Naive thymus-derived CD4-positive, alpha-beta T cell (primary cell): ENCODE data around the gene WFS1. TPM values are rescaled to one million over a fixed set of nuclear protein-coding genes. Genes with fewer than 3 reads are reported as not detected.

Source experiments
- ATAC-seq: fragments of 150-1000 bp; cut with Tn5 transposase; 2 replicates; pipeline ENCODE4 v1.10.0; 2021; ENCODE audit warnings: mild to moderate bottlenecking, moderate library complexity
- CTCF ChIA-PET: fragments of 350-600 bp; sonication (Branson Sonifier 250); formaldehyde crosslinking; loops from one replicate; lab custom pipeline; 2021; ENCODE audit warnings: antibody characterized with exemption; lab: Charles Lee
- POLR2A ChIA-PET: fragments of 350-600 bp; sonication (Branson Sonifier 250); formaldehyde crosslinking; loops from one replicate; lab custom pipeline; 2021; ENCODE audit warnings: antibody characterized with exemption, inconsistent platforms; lab: Charles Lee
- DNase-seq, 9 donors: peaks; one replicate each; pipeline versions ENCODE4 v3.0.0 to v3.0.0-alpha.2; 2020 to 2022; ENCODE audit warnings: mixed read lengths in 1 of 9
- H3K27ac ChIP-seq: one replicate; pipeline ENCODE4 v1.7.0; 2013; ENCODE audit warnings: mild to moderate bottlenecking, low read depth, low read length, moderate library complexity
- H3K27me3 ChIP-seq, 2 donors: one replicate each; pipeline ENCODE4 v1.7.0; 2013; ENCODE audit warnings: low read length in 2 of 2, mild to moderate bottlenecking in 2 of 2, moderate library complexity in 2 of 2; ENCODE audit not compliant: control insufficient read depth in 2 of 2, insufficient read depth in 2 of 2
- H3K36me3 ChIP-seq, 3 experiments: 1 replicate in 2 of 3; 2 replicates in 1 of 3; pipeline ENCODE4 v1.7.0; 2013; ENCODE audit warnings: low read length in 3 of 3, mild to moderate bottlenecking in 3 of 3, moderate library complexity in 1 of 3; ENCODE audit not compliant: insufficient read depth in 3 of 3, control insufficient read depth in 2 of 3
- H3K4me1 ChIP-seq, 2 donors: one replicate each; pipeline ENCODE4 v1.7.0; 2013; ENCODE audit warnings: low read length in 2 of 2, mild to moderate bottlenecking in 2 of 2, moderate library complexity in 1 of 2; ENCODE audit not compliant: control insufficient read depth in 2 of 2, insufficient read depth in 2 of 2
- H3K4me3 ChIP-seq: 2 replicates; pipeline ENCODE4 v1.7.0; 2013; ENCODE audit warnings: mild to moderate bottlenecking, low read length
- H3K9me3 ChIP-seq, 3 experiments: 1 replicate in 2 of 3; 2 replicates in 1 of 3; pipeline ENCODE4 v1.7.0; 2013; ENCODE audit warnings: low read length in 3 of 3; ENCODE audit not compliant: control insufficient read depth in 2 of 3
- H3K27ac Mint-ChIP-seq, 9 donors: one replicate each; pipeline ENCODE4 v1.8.0; 2020 to 2022; ENCODE audit warnings: mixed read lengths in 9 of 9, mild to moderate bottlenecking in 8 of 9, moderate library complexity in 5 of 9, inconsistent platforms in 2 of 9
- H3K27me3 Mint-ChIP-seq, 5 donors: one replicate each; pipeline ENCODE4 v1.8.0; 2021 to 2022; ENCODE audit warnings: mixed read lengths in 5 of 5, mild to moderate bottlenecking in 1 of 5
- H3K36me3 Mint-ChIP-seq, 5 donors: one replicate each; pipeline ENCODE4 v1.8.0; 2020 to 2022; ENCODE audit warnings: mixed read lengths in 5 of 5, mild to moderate bottlenecking in 3 of 5, inconsistent platforms in 1 of 5
- H3K4me1 Mint-ChIP-seq, 7 donors: one replicate each; pipeline ENCODE4 v1.8.0; 2020 to 2022; ENCODE audit warnings: mixed read lengths in 7 of 7, mild to moderate bottlenecking in 3 of 7, inconsistent platforms in 1 of 7
- H3K4me3 Mint-ChIP-seq, 10 donors: one replicate each; pipeline ENCODE4 v1.8.0; 2020 to 2022; ENCODE audit warnings: mild to moderate bottlenecking in 10 of 10, mixed read lengths in 10 of 10, moderate library complexity in 6 of 10, inconsistent platforms in 2 of 10
- H3K9me3 Mint-ChIP-seq, 11 donors: one replicate each; pipeline ENCODE4 v1.8.0; 2020 to 2022; ENCODE audit warnings: mixed read lengths in 11 of 11, mild to moderate bottlenecking in 4 of 11, inconsistent platforms in 1 of 11, moderate library complexity in 1 of 11
- intact Hi-C, 2 donors: fragments of 100-400 bp; cut with micrococcal nuclease; formaldehyde crosslinking; loops; one replicate each; pipeline ENCODE4 v1.15.1; 2023
- polyA plus RNA-seq, 2 donors: library from polyadenylated mRNA; unstranded; fragments of 300-500 nt; fragmentation: Illumina TruSeq; gene quantifications; one replicate each; pipeline ENCODE4 v1.2.3, GENCODE V29; 2021
- total RNA-seq, 6 experiments: library from RNA in 5 of 6; stranded (reverse) in 5 of 6; gene quantifications; 1 replicate in 5 of 6; 2 replicates in 1 of 6; pipeline ENCODE4 v1.2.3 and lab custom pipeline; 2021 to 2026

WFS1 gene
- total and polyA plus RNA-seq, 7 experiments from 2014 or later = 2.8 to 6.7 (median 4.4) TPM

DNA sequence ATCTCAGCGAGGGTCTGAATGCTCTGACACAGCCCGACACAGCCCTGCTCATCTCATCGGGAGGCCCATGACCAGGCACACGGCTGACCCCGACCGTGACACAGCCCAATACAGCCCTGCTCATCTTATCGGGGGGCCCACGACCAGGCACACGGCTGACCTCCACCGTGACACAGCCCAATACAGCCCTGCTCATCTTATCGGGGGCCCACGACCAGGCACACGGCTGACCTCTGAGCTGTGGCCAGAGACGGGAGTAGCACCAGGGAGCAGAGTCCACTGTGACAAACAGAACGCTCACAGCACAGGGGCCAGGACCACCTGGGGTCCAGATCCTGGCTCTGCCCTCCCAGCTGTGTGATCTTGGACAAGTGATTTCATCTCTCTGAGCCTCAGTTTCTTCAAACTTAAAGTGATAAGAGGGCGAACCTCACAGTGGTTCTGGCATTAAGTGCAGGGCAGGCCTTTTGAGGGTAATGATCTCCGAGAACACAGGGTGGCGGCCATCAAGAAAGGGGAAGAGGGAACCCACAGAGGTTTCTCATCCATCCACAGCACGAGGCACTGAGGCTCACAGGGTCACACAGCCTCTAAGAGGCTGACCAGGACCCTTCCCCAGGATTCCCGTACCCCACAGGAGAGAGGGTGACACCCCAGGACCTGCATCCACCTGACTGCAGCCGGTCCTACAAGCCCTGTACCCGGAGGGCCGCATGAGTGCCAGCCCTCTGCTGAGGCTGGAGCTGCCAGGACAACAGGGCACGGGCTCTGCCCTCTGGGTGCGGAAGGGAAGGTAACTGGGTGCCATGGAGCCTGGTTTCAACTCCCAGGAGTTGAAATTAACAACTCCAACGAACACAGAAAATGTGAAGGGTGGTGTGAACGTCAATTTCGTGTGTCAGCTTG is 60.1 kb downstream of the WFS1 start:
- Mint-ChIP-seq H3K4me1 (peaks cover 0 to 6% (median 0%) of the 10 kb centered on the region in 7 donors), H3K9me3 (peaks cover 0 to 23% (median 0%) of the 10 kb centered on the region in 11 donors), H3K27me3 (peaks cover 9 to 39% (median 24%) of the 10 kb centered on the region in 5 donors), H3K27ac (no peak overlapping the region), H3K4me3 (no peak overlapping the region), H3K36me3 (no peaks in the 10 kb centered on the region)
- ChIA-PET CTCF (interaction anchor here (0.6 to 8.9 kb wide), 4 partner anchors 12 to 1529 kb away, joined by 3 to 109 read pairs (median 3); no protein-coding TSS in a partner anchor), POLR2A (no interaction called here)
- no peak for ATAC-seq
- no peaks in the 10 kb centered on the region for H3K36me3 ChIP-seq
- DNase-seq = no peak
- H3K4me3 ChIP-seq = no peak overlapping the region
- intact Hi-C loops = loop anchor here (5.0 to 10.0 kb wide), 2 partner anchors 215 to 543 kb away; no protein-coding TSS in a partner anchor
- no peaks in the 10 kb centered on the region for H3K4me1 ChIP-seq
- peaks cover 0 to 11% (median 0%) of the 10 kb centered on the region in 3 experiments for H3K9me3 ChIP-seq
- peaks cover 0 to 3% of the 10 kb centered on the region in 2 donors for H3K27me3 ChIP-seq
- no peak overlapping the region for H3K27ac ChIP-seq

DNA sequence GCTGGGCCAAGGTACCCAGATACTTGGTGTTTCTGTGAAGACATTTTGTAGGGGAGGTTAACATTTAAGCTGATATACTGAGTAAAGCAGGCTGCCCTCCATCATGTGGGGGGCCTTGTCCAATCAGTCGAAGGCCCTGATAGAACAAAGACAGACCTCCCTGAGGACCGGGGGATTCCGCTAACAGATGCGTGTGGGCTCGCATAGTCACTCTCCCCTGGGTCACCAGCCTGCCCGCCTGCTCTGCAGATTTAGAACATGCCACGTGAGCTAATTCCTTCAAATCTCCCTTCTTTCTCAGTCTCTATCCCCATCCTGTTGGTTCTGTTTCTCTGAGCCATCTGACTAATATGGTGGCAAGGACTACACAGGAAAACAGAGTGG is 60.7 kb downstream of the WFS1 start:
- Histone ChIP-seq H3K9me3 (peaks cover 0 to 11% (median 0%) of the 10 kb centered on the region in 3 experiments), H3K4me3 (no peak overlapping the region), H3K27ac (no peak overlapping the region), H3K36me3 (no peaks in the 10 kb centered on the region), H3K4me1 (no peaks in the 10 kb centered on the region), H3K27me3 (peaks cover 0 to 3% of the 10 kb centered on the region in 2 donors)
- DNase-seq (no peak), ATAC-seq (no peak)
- peaks cover 11 to 45% (median 30%) of the 10 kb centered on the region in 5 donors for H3K27me3 Mint-ChIP-seq
- CTCF ChIA-PET = interaction anchor here (0.8 to 8.9 kb wide), 3 partner anchors 12 to 79 kb away, joined by 3 to 109 read pairs (median 3); no protein-coding TSS in a partner anchor
- H3K4me3 Mint-ChIP-seq = no peak overlapping the region
- H3K4me1 Mint-ChIP-seq = peaks cover 0 to 4% (median 0%) of the 10 kb centered on the region in 7 donors
- H3K27ac Mint-ChIP-seq = no peak overlapping the region
- intact Hi-C loops = loop anchor here (5.0 to 10.0 kb wide), 2 partner anchors 214 to 542 kb away; no protein-coding TSS in a partner anchor
- H3K36me3 Mint-ChIP-seq = no peaks in the 10 kb centered on the region
- H3K9me3 Mint-ChIP-seq = peaks cover 0 to 29% (median 0%) of the 10 kb centered on the region in 11 donors
- POLR2A ChIA-PET = no interaction called here

GRCh38 chr4:6331018-6331417 is 61.4 kb downstream of the WFS1 start:
- H3K27me3 ChIP-seq = peaks cover 0 to 3% of the 10 kb centered on the region in 2 donors
- no peak overlapping the region for H3K4me3 Mint-ChIP-seq
- intact Hi-C loops = loop anchor here (1.0 to 10.0 kb wide), 3 partner anchors 214 to 541 kb away; no protein-coding TSS in a partner anchor

DNA sequence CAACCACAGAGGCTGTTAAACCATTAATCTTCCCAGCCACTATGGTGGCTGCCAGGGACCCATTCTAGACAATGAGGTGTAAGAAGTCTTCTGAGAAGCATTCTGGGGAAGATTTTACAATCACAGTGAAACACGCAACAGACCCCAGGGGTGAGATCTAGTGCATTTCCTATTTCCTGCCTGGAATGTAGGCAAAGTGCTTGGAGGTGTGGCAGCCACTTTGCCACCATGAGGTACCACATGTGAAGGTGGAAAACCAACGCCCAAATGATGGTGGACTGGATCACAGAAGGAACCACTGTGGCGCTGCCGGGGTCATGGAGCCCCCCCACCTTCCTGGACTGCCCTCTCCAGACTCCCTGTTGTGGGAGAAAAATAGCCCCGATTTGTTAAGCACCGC is 61.8 kb downstream of the WFS1 start:
- no peak overlapping the region for H3K27ac ChIP-seq
- Mint-ChIP-seq H3K9me3 (peaks cover 0 to 29% (median 0%) of the 10 kb centered on the region in 11 donors), H3K4me1 (peaks cover 0 to 4% (median 0%) of the 10 kb centered on the region in 7 donors), H3K27me3 (peaks cover 12 to 39% (median 23%) of the 10 kb centered on the region in 5 donors), H3K27ac (no peak overlapping the region), H3K36me3 (no peaks in the 10 kb centered on the region), H3K4me3 (no peak overlapping the region)
- no peaks in the 10 kb centered on the region for H3K4me1 ChIP-seq
- CTCF ChIA-PET = interaction anchor here (8.9 kb wide), 1 partner anchor 80 kb away, joined by 109 read pairs; no protein-coding TSS in a partner anchor
- H3K4me3 ChIP-seq = no peak overlapping the region
- no peak for DNase-seq
- peaks cover 0 to 11% (median 0%) of the 10 kb centered on the region in 3 experiments for H3K9me3 ChIP-seq
- H3K27me3 ChIP-seq = peaks cover 0 to 3% of the 10 kb centered on the region in 2 donors
- POLR2A ChIA-PET = interaction anchor here (0.5 kb wide), 1 partner anchor 172 kb away, joined by 3 read pairs; no protein-coding TSS in a partner anchor
- intact Hi-C loops = loop anchor here (1.0 to 10.0 kb wide), 3 partner anchors 213 to 541 kb away; no protein-coding TSS in a partner anchor
- ATAC-seq = no peak
- H3K36me3 ChIP-seq = no peaks in the 10 kb centered on the region

More at GRCh38 chr4:6331018-6331417, 61.4 kb downstream of the WFS1 start:
- H3K4me1 ChIP-seq = no peaks in the 10 kb centered on the region
- Mint-ChIP-seq H3K4me1 (peaks cover 0 to 4% (median 0%) of the 10 kb centered on the region in 7 donors), H3K27me3 (peaks cover 12 to 43% (median 27%) of the 10 kb centered on the region in 5 donors), H3K9me3 (peaks cover 0 to 29% (median 0%) of the 10 kb centered on the region in 11 donors), H3K36me3 (no peaks in the 10 kb centered on the region), H3K27ac (no peak overlapping the region)
- no peak overlapping the region for H3K27ac ChIP-seq
- ChIA-PET POLR2A (no interaction called here), CTCF (interaction anchor here (0.6 to 8.9 kb wide), 3 partner anchors 11 to 89 kb away, joined by 3 to 109 read pairs (median 4); no protein-coding TSS in a partner anchor)
- no peaks in the 10 kb centered on the region for H3K36me3 ChIP-seq
- ATAC-seq (no peak), DNase-seq (peak in 1 of 9 donors; percentile 5)
- H3K9me3 ChIP-seq = peaks cover 0 to 11% (median 0%) of the 10 kb centered on the region in 3 experiments
- no peak overlapping the region for H3K4me3 ChIP-seq

DNA sequence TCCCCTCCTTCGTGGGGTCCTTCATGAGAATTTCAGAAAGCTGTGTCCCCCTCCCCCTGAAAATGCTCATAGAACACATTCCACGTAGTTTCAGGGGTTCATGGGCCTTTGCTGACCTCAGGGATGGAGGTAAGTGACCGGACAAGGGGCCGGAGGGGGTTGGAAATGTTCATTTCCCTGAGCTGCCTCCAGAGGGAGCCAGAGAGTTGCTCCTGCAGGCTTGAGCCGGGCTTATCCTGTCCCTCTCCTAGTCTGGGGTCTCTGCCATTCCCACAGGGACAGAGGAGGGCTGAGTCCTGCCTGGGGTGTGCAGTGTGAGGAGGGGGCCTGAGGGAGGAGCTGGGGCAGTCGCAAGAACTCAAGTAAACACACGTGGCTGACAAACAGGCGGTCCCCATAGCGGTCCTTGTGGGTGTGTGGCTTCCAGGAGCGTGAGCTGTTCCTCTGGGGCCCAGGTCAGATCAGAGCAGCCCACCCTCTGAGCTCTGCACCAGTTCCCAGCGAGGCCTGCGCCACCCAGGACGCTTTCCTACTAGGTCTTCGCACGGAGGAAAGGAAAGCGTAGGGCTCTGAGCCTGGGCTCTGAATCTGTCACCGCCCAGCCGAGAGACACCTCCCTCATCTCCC is 62.5 kb downstream of the WFS1 start:
- H3K9me3 ChIP-seq = peaks cover 0 to 11% (median 0%) of the 10 kb centered on the region in 3 experiments
- H3K36me3 ChIP-seq = no peaks in the 10 kb centered on the region
- Mint-ChIP-seq H3K27me3 (peaks cover 15 to 36% (median 24%) of the 10 kb centered on the region in 5 donors), H3K27ac (no peak overlapping the region), H3K4me3 (no peak overlapping the region), H3K36me3 (no peaks in the 10 kb centered on the region), H3K9me3 (peaks cover 0 to 29% (median 0%) of the 10 kb centered on the region in 11 donors), H3K4me1 (peaks cover 0 to 6% (median 2%) of the 10 kb centered on the region in 7 donors)
- H3K27ac ChIP-seq = no peak overlapping the region
- ChIA-PET CTCF (interaction anchor here (8.9 kb wide), 1 partner anchor 81 kb away, joined by 109 read pairs; no protein-coding TSS in a partner anchor), POLR2A (interaction anchor here (0.5 kb wide), 1 partner anchor 172 kb away, joined by 3 read pairs; no protein-coding TSS in a partner anchor)
- intact Hi-C loops = loop anchor here (5.0 to 10.0 kb wide), 2 partner anchors 213 to 540 kb away; no protein-coding TSS in a partner anchor
- no peaks in the 10 kb centered on the region for H3K4me1 ChIP-seq
- no peak for ATAC-seq
- H3K4me3 ChIP-seq = no peak overlapping the region
- no peak for DNase-seq
- H3K27me3 ChIP-seq = peaks cover 0 to 3% of the 10 kb centered on the region in 2 donors
